ENCODE measurements around the gene IVD.
A peak's percentile ranks its signal among the peaks of the same experiment; 100 is the strongest.

IVD gene

DNA sequence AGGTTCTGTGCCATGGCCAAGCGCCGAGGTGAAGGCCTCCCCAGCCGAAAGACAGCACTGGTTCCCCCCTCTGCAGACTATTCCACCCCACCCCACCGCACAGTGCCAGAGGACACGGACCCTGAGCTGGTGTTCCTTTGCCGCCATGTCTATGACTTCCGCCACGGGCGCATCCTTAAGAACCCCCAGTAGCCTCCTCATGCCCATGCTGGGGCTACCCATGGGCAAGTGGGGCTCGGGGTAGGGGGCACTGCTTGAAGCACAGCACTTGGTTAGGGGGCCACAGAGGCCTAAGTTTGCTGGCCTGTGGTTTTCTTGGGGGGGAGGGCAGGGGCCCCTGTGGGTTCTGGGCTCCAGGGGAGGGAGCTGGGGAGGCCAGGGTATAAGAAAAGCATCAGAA is 60.3 kb downstream of the IVD start:
- H3K4me1 Mint-ChIP-seq: peaks cover 6% of the 10 kb centered on the region
- no peak for DNase-seq (ENCODE audit: low spot score in 2 of 2)
- peak overlapping the region; percentile 52 for H3K27ac Mint-ChIP-seq
- H3K9me3 Mint-ChIP-seq: no peaks in the 10 kb centered on the region
- peaks cover 22% of the 10 kb centered on the region for H3K36me3 Mint-ChIP-seq
- no peak overlapping the region for H3K4me3 Mint-ChIP-seq
- no peak for ATAC-seq

DNA sequence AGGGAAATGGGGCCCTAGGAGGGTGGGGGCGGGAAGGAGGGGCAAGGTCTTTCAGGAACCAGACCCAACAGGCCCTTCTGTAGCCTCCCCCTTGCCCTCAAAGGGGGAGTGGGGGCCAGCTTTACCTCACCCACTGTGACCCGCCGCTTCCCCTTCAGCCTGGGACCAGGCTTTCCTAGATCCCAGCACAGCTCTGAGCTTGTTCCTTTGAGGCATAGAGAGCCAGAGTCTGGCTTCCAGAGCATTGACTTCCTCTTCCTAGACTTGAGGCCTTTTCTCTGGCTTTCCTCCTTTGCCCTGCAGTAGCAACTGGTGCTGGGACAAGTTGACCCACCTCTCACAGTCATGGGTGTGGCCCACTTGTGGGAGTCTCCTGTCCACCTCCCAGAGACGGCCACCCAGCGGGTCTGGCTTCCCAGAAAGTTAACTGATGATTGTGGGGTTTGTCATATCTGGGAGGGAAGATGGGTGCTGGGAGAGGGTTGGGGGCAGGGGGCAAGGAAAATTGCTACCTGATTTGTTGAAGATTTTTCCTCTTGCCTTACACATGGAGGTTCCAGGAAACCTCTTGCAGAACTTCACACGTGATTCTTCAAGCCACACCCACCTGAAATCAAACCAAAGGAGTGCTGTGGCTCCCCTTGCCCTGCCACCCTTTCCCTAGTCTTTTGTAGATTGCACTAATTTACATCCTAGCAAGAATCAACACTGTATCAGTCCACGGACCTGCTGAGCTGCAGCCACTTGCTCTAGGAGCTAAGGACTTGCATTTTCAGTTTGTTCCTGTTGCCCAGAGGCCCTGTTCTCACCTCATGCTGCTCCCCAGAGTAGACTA is 61.0 kb downstream of the IVD start:
- peaks cover 22% of the 10 kb centered on the region for H3K36me3 Mint-ChIP-seq
- DNase-seq (ENCODE audit: low spot score in 2 of 2) (no peak), ATAC-seq (no peak)
- no peak overlapping the region for H3K4me3 Mint-ChIP-seq
- no peaks in the 10 kb centered on the region for H3K9me3 Mint-ChIP-seq
- peak overlapping the region; percentile 87 for H3K27ac Mint-ChIP-seq
- peaks cover 8% of the 10 kb centered on the region for H3K4me1 Mint-ChIP-seq

DNA sequence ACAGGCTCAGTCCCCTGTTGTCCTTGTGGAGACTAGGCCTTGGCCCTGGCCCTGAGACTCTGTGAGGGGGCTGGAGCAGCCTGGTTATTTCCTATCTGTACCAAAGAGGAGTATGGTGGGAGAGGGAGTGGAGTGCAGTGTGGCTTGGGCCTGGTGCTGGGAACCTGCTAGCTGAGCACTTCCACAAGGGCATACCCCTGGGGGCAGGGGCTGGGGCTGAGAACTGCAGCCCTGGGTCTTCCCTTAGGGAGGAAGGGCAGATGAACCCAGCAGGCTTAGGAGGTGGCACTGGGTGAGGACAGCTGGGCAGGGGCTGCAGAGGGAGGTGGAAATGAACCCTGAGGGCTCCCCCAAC is 61.6 kb downstream of the IVD start:
- Mint-ChIP-seq H3K27ac (peak overlapping the region; percentile 87), H3K4me3 (no peak overlapping the region), H3K4me1 (peaks cover 14% of the 10 kb centered on the region), H3K9me3 (no peaks in the 10 kb centered on the region), H3K36me3 (peaks cover 22% of the 10 kb centered on the region)
- DNase-seq (ENCODE audit: low spot score in 2 of 2) (no peak), ATAC-seq (no peak)

DNA sequence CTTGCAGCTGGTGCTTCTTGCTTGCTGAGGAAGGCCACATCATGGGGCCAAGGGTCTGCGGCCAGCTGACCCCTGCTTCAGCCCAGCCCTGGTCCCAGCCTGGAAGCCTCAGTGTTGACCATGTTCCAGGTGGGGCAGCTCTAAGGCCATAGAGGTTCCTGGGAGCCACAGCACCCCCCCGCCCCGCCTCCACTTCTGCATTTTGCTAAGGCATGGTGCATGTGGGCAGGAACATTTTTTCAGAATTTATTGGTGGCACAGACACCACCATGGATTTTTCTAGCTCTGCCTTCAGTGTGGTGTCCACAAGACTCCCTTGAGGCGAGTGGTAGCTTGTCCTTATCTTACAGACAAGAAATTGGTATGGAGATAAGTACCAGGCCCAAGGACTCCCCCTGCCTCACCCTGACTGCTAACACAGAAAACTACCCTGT is 63.3 kb downstream of the IVD start:
- ATAC-seq (no peak), DNase-seq (ENCODE audit: low spot score in 2 of 2) (no peak)
- no peak overlapping the region for H3K4me3 Mint-ChIP-seq
- H3K9me3 Mint-ChIP-seq: no peaks in the 10 kb centered on the region
- H3K36me3 Mint-ChIP-seq: peaks cover 12% of the 10 kb centered on the region
- peaks cover 15% of the 10 kb centered on the region for H3K4me1 Mint-ChIP-seq
- peak overlapping the region; percentile 7 for H3K27ac Mint-ChIP-seq

DNA sequence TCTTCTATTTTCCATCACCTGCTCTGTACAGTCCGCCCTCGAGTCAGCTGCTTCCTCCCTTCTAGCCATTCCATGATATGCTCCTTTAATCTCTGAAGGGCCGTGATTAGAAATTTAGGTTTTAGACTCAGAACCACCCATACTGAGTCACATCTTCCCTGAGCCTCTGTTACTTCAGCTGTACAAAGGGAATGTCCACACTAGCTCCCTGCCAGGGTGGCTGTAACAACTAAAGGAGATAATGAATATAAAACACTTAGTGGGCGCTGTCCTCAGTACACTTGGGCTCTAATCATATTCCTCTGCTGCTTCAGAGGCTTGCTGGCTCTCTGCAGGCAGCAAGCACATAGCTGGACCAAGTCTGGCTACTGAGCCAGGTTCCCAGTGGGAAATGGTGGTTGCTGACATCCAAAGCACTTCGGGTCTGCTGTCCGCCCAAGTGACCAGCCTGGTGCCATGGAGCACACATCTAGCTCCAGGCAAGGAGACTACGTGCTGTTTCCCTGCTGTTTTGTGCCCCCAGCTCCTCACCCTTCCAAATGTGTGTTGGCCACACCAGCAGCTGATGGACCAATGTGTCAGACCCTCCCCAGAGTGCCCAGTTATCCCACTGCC is 64.3 kb downstream of the IVD start:
- H3K27ac Mint-ChIP-seq: peak overlapping the region; percentile 7
- peaks cover 11% of the 10 kb centered on the region for H3K36me3 Mint-ChIP-seq
- ATAC-seq (no peak), DNase-seq (ENCODE audit: low spot score in 2 of 2) (no peak)
- H3K4me1 Mint-ChIP-seq: peaks cover 15% of the 10 kb centered on the region
- no peaks in the 10 kb centered on the region for H3K9me3 Mint-ChIP-seq
- H3K4me3 Mint-ChIP-seq: peak overlapping the region; percentile 38

DNA sequence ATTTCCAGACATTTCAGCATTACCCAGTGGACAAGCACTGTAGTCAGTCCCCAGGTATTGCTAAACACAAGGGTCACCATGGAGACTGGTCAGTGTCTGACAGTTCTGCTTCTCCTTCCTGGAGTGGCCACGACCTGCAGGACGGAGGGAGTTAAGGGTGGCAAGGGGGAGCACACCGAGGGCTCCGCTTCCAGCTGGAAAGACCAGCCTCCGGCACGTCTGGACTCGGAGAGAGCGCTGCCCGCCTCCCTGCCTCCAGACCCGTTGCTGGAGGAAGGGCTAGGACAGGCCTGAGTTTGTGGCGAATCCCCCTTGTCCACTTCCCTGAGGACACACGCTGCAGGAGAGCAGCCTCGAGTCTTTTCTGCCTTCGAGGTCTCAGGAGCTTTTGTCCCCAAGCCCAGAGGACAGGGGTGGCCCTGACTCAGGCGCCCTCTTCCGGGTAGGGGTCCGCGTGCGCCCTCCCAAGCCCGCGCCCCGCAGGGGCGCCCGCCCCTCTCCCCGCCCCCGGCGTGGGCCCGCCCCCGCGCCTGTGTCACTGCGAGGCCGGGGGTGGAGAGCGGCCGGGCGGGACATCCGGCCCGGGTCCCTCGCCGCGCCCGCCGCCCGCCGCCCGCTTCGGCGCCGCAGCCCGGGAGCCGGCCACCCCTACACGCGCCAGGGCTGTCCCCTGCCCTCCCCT is 65.0 kb downstream of the IVD start, which contains the start of gene CHST14:
CHST14 (plus strand) TSS at position 562 of the 682 bp plus-strand sequence. CDS start 230 bp downstream, outside the sequence.
- Mint-ChIP-seq H3K36me3 (peaks cover 6% of the 10 kb centered on the region), H3K4me3 (peak within 1 kb of the TSS; percentile 83), H3K27ac (peak within 1 kb of the TSS; percentile 92), H3K9me3 (no peaks in the 10 kb centered on the region), H3K4me1 (peaks cover 15% of the 10 kb centered on the region)
- peak; percentile 35 to 73 for DNase-seq (ENCODE audit: low spot score in 2 of 2)
- peak; percentile 79 for ATAC-seq

All from stimulated activated effector memory CD8-positive, alpha-beta T cell treated with anti-CD3 and anti-CD28 coated beads, Interleukin-12 subunit alpha, Interleukin-12 subunit beta, amount 100 ng/mL, for 72 hours (primary cell).